HepG2 (cell line): ENCODE measurements around the gene CDKN2C. TPM values are rescaled to one million over a fixed set of nuclear protein-coding genes. Genes with fewer than 3 reads are reported as not detected.

Source experiments
- ATAC-seq: fragments of 200-7000 bp; cut with Tn5 transposase; 3 replicates; pipeline ENCODE4 v1.9.1; 2020; ENCODE audit warnings: mild to moderate bottlenecking, moderate library complexity
- BruUV-seq: library from RNA; stranded (reverse); fragments of 400-500 nt; replicated peaks from 2 replicates; lab custom pipeline; 2021; lab: Mats Ljungman, UMichigan
- CTCF ChIA-PET: fragments of 300-600 bp; formaldehyde crosslinking; extraction: SDS; loops from one replicate; lab custom pipeline; 2021; ENCODE audit warnings: low total read pairs, inconsistent platforms, low intra/inter-chr PET ratio; lab: Yijun Ruan, JAX
- POLR2A ChIA-PET: fragments of 350-600 bp; sonication (Branson Sonifier 250); formaldehyde crosslinking; loops from one replicate; lab custom pipeline; 2020; ENCODE audit warnings: antibody characterized with exemption, inconsistent platforms; lab: Yijun Ruan, JAX
- DNase-seq: peaks from one replicate; pipeline ENCODE4 v3.0.0-alpha.2; 2015; ENCODE audit warnings: low spot score
- FAIRE-seq: peaks from 3 replicates; lab custom pipeline; 2011; peaks lifted over from hg19 to GRCh38; lab: Jason Lieb, UNC
- H2AFZ ChIP-seq: one replicate; pipeline ENCODE4 v1.6.1; 2011; ENCODE audit warnings: low read length, inconsistent platforms
- H3K27ac ChIP-seq: fragments of 300-600 bp; 3 replicates; pipeline ENCODE4 v1.8.0; 2011; ENCODE audit warnings: mixed run types, mild to moderate bottlenecking, mixed read lengths, low read length, inconsistent platforms; ENCODE audit not compliant: insufficient read depth; ENCODE audit errors: extremely low read length
- H3K27me3 ChIP-seq, 2 experiments: fragments of 200-600 bp in 1 of 2; 2 replicates in 1 of 2; 3 replicates in 1 of 2; pipeline versions ENCODE4 v1.6.0 to v1.8.0; 2011; ENCODE audit warnings: low read length in 2 of 2, mild to moderate bottlenecking in 2 of 2, moderate library complexity in 2 of 2, inconsistent platforms in 1 of 2; ENCODE audit not compliant: insufficient read depth in 2 of 2, control insufficient read depth in 1 of 2
- H3K36me3 ChIP-seq, 2 experiments: fragments of 200-600 bp in 1 of 2; replicated peaks in 1 of 2; 2 replicates in 1 of 2; 3 replicates in 1 of 2; pipeline versions ENCODE4 v1.5.1 to v1.8.0; 2011; ENCODE audit warnings: low read length in 2 of 2, inconsistent platforms in 1 of 2; ENCODE audit not compliant: insufficient read depth in 2 of 2, control insufficient read depth in 1 of 2
- H3K4me1 ChIP-seq: 2 replicates; pipeline ENCODE4 v1.5.1; 2012; ENCODE audit warnings: low read length, inconsistent platforms; ENCODE audit not compliant: insufficient read depth
- H3K4me2 ChIP-seq: 2 replicates; pipeline ENCODE4 v1.6.0; 2011; ENCODE audit warnings: low read depth, low read length, inconsistent platforms
- H3K4me3 ChIP-seq, 3 experiments: fragments of 200-600 bp in 1 of 3; sonication (generic), shearing (Covaris generic) in 1 of 3; replicated peaks in 1 of 3; 2 replicates each; pipeline ENCODE4 v1.5.1; 2011 to 2016; ENCODE audit warnings: low read length in 3 of 3, inconsistent platforms in 2 of 3, low read depth in 2 of 3, mild to moderate bottlenecking in 2 of 3, control low read depth in 1 of 3, mixed read lengths in 1 of 3; ENCODE audit not compliant: insufficient read depth in 1 of 3
- H3K79me2 ChIP-seq: one replicate; pipeline ENCODE4 v1.6.1; 2011; ENCODE audit warnings: low read length, inconsistent platforms; ENCODE audit not compliant: insufficient read depth
- H3K9ac ChIP-seq: 2 replicates; pipeline ENCODE4 v1.6.0; 2011; ENCODE audit warnings: mild to moderate bottlenecking, low read depth, low read length, inconsistent platforms; ENCODE audit not compliant: insufficient read depth
- H3K9me3 ChIP-seq: 2 replicates; pipeline ENCODE4 v1.5.1; 2012; ENCODE audit warnings: mild to moderate bottlenecking, low read length
- H4K20me1 ChIP-seq: 2 replicates; pipeline ENCODE4 v1.6.0; 2011; ENCODE audit warnings: inconsistent platforms, mild to moderate bottlenecking, low read length, moderate library complexity; ENCODE audit not compliant: insufficient read depth
- FOXO1 ChIP-seq: sonication (generic); formaldehyde crosslinking; IDR thresholded peaks from 2 replicates; pipeline ENCODE4 v1.4.0; 2020; ENCODE audit warnings: missing genetic modification reagents
- IRX3 ChIP-seq: sonication (generic); formaldehyde crosslinking; IDR thresholded peaks from 2 replicates; pipeline ENCODE4 v1.8.1; 2023; ENCODE audit warnings: mild to moderate bottlenecking, low read depth, missing genetic modification reagents, borderline replicate concordance
- NFKB2 ChIP-seq: sonication (generic); formaldehyde crosslinking; IDR thresholded peaks from 2 replicates; pipeline ENCODE4 v1.4.0; 2020; ENCODE audit warnings: missing genetic modification reagents, borderline replicate concordance
- PCBP1 ChIP-seq: fragments of 200-400 bp; formaldehyde crosslinking; IDR thresholded peaks from 2 replicates; pipeline ENCODE4 v1.6.1; 2017; ENCODE audit warnings: mild to moderate bottlenecking, low read depth, low read length, borderline replicate concordance
- PCBP2 ChIP-seq: fragments of 200-400 bp; formaldehyde crosslinking; optimal IDR thresholded peaks from 2 replicates; pipeline ENCODE3; 2018; ENCODE audit warnings: low read length, low read depth; ENCODE audit not compliant: poor library complexity, severe bottlenecking
- RAD51 ChIP-seq: fragments of 450-650 bp; IDR thresholded peaks from 2 replicates; pipeline ENCODE4 v1.6.1; 2016; ENCODE audit warnings: borderline replicate concordance
- RBM22 ChIP-seq: fragments of 200-400 bp; formaldehyde crosslinking; optimal IDR thresholded peaks from 2 replicates; pipeline ENCODE3; 2017; ENCODE audit warnings: mild to moderate bottlenecking, low read length, moderate library complexity
- RFX1 ChIP-seq: fragments of 450-650 bp; IDR thresholded peaks from 2 replicates; pipeline ENCODE4 v1.6.1; 2017
- ZBTB3 ChIP-seq: sonication (generic); formaldehyde crosslinking; IDR thresholded peaks from 2 replicates; pipeline ENCODE4 v1.4.0; 2020; ENCODE audit warnings: low read depth, mild to moderate bottlenecking, moderate library complexity, missing genetic modification reagents, borderline replicate concordance
- ZFP36L1 ChIP-seq: sonication (generic); formaldehyde crosslinking; IDR thresholded peaks from 2 replicates; pipeline ENCODE4 v1.8.0; 2022; ENCODE audit warnings: mild to moderate bottlenecking, missing genetic modification reagents, moderate library complexity
- ZFYVE20 ChIP-seq: sonication (generic); formaldehyde crosslinking; IDR thresholded peaks from 2 replicates; pipeline ENCODE4 v1.8.0; 2023; ENCODE audit warnings: low read depth, mild to moderate bottlenecking, moderate library complexity, missing genetic modification reagents, borderline replicate concordance
- ZNF501 ChIP-seq: sonication (generic); formaldehyde crosslinking; IDR thresholded peaks from 2 replicates; pipeline ENCODE4 v1.5.1; 2020; ENCODE audit warnings: mild to moderate bottlenecking, moderate library complexity, missing genetic modification reagents
- ZNF672 ChIP-seq: sonication (generic); formaldehyde crosslinking; IDR thresholded peaks from 2 replicates; pipeline ENCODE4 v1.8.1; 2022; ENCODE audit warnings: missing genetic modification reagents
- ZNF768 ChIP-seq: sonication (generic); formaldehyde crosslinking; IDR thresholded peaks from 2 replicates; pipeline ENCODE4 v1.4.0; 2020; ENCODE audit warnings: missing genetic modification reagents
- ZNF850 ChIP-seq: sonication (generic); formaldehyde crosslinking; conservative IDR thresholded peaks from 2 replicates; pipeline ENCODE4 v1.9.0; 2021; ENCODE audit warnings: mild to moderate bottlenecking, missing genetic modification reagents
- WGBS: methylation state at CpG from one replicate; pipeline ENCODE4 v1.1.6; 2017; ENCODE audit warnings: low lambda C conversion rate; 5-methylcytosine and 5-hydroxymethylcytosine counted together
- in situ Hi-C: cut with HindIII; loops from 2 replicates; pipeline ENCODE4 v1.10.0; 2017; ENCODE audit warnings: low pct_unique_long_range_greater_than_20kb; ENCODE audit not compliant: extremely low pct_ligation_motif_present
- intact Hi-C: fragments of 100-400 bp; cut with micrococcal nuclease; formaldehyde crosslinking; loops from one replicate; pipeline ENCODE4 v1.10.0; 2022; ENCODE audit not compliant: unreplicated experiment
- polyA plus RNA-seq, 8 experiments: library from polyadenylated mRNA; depleted of rRNA in 3 of 8; stranded (reverse) in 7 of 8; unstranded in 1 of 8; fragments of >200 nt; fragmentation: Illumina TruSeq in 4 of 8; extraction: Trizol in 4 of 8; gene quantifications; 2 replicates each; pipeline versions ENCODE4 v1.2.1 to v1.2.3, GENCODE V29; 2011 to 2016; ENCODE audit warnings: low read depth in 4 of 8, missing spikeins in 1 of 8, mixed read lengths in 1 of 8; ENCODE audit not compliant: insufficient read depth in 1 of 8
- total RNA-seq, 5 experiments: library from RNA; depleted of rRNA; stranded (reverse); fragments of >200 nt; fragmentation: Illumina TruSeq; extraction: Trizol; gene quantifications; 2 replicates each; pipeline ENCODE4 v1.2.3, GENCODE V29; 2016; ENCODE audit warnings: low read depth in 1 of 5
- TF ChIP-seq, protein P1 (sequence below): sonication (generic); formaldehyde crosslinking; conservative IDR thresholded peaks from 2 replicates; pipeline ENCODE4 v1.8.0; 2022; ENCODE audit warnings: missing genetic modification reagents
- TF ChIP-seq, protein P2 (sequence below): IDR thresholded peaks from 2 replicates; pipeline ENCODE4 v1.6.1; 2016; ENCODE audit warnings: mild to moderate bottlenecking
- TF ChIP-seq, protein P3 (sequence below), 2 experiments: sonication (generic) in 1 of 2; formaldehyde crosslinking in 1 of 2; IDR thresholded peaks; 2 replicates each; pipeline versions ENCODE4 v1.5.1 to v1.6.1; 2011 to 2020; ENCODE audit warnings: borderline replicate concordance in 1 of 2, low read depth in 1 of 2, low read length in 1 of 2, mild to moderate bottlenecking in 1 of 2, missing genetic modification reagents in 1 of 2, moderate library complexity in 1 of 2

Gene CDKN2C
- total and polyA plus RNA-seq, 2 of the 13 experiments (the other 11 are each of a cell fraction or from before 2014, with no cell fraction given), result 7.8 to 13.7 TPM

DNA sequence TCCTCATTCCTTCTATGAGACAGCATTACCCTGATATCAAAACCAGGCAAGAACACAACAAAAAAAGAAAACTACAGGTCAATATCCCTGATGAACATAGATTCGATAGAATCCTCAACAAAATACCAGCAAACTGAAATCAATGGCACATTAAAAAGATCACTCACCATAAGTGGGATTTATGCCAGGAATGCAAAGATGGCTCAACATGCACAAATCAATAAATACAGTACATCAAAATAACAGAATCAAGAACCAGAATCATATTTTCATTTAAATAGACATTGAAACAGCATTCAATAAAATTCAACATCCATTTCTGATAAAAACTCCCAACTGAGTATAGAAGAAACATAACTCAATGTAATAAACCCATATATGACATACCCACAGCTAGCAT lies 46.5 kb upstream of the CDKN2C start:
- Histone ChIP-seq H4K20me1 (no peaks in the 10 kb centered on the region), H3K27ac (no peak overlapping the region), H3K27me3 (no peaks in the 10 kb centered on the region), H2AFZ (no peak overlapping the region), H3K9me3 (no peaks in the 10 kb centered on the region), H3K9ac (no peak overlapping the region), H3K4me1 (no peaks in the 10 kb centered on the region), H3K4me3 (no peak overlapping the region), H3K4me2 (no peak overlapping the region), H3K79me2 (peaks cover 61% of the 10 kb centered on the region), H3K36me3 (no peaks in the 10 kb centered on the region; a peak in 1 of 5 replicates)
- DNase-seq (no peak), ATAC-seq (no peak), FAIRE-seq (no peak)
- in situ Hi-C loops (no loop called here), intact Hi-C loops (no loop called here)
- BruUV-seq, result no TSS peak
- WGBS, result 97% methylated on average over 1 of the region's 1 CpG
- ChIA-PET POLR2A (no interaction called here), CTCF (no interaction called here)
- TF ChIP-seq PCBP2 (no peak), FOXO1 (CRISPR knock-in tag) (no peak), RBM22 (no peak), NFKB2 (CRISPR knock-in tag) (no peak), ZFP36L1 (CRISPR knock-in tag) (no peak), ZNF768 (CRISPR knock-in tag) (no peak), ZBTB3 (CRISPR knock-in tag) (no peak), ZNF672 (no peak), ZNF850 (CRISPR knock-in tag) (no peak), PCBP1 (no peak), RFX1 (no peak), ZFYVE20 (CRISPR knock-in tag) (no peak), ZNF501 (CRISPR knock-in tag) (no peak), IRX3 (no peak), RAD51 (no peak)
- TF ChIP-seq, protein P1, sequence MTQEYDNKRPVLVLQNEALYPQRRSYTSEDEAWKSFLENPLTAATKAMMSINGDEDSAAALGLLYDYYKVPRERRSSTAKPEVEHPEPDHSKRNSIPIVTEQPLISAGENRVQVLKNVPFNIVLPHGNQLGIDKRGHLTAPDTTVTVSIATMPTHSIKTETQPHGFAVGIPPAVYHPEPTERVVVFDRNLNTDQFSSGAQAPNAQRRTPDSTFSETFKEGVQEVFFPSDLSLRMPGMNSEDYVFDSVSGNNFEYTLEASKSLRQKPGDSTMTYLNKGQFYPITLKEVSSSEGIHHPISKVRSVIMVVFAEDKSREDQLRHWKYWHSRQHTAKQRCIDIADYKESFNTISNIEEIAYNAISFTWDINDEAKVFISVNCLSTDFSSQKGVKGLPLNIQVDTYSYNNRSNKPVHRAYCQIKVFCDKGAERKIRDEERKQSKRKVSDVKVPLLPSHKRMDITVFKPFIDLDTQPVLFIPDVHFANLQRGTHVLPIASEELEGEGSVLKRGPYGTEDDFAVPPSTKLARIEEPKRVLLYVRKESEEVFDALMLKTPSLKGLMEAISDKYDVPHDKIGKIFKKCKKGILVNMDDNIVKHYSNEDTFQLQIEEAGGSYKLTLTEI, result no peak
- TF ChIP-seq, protein P2, sequence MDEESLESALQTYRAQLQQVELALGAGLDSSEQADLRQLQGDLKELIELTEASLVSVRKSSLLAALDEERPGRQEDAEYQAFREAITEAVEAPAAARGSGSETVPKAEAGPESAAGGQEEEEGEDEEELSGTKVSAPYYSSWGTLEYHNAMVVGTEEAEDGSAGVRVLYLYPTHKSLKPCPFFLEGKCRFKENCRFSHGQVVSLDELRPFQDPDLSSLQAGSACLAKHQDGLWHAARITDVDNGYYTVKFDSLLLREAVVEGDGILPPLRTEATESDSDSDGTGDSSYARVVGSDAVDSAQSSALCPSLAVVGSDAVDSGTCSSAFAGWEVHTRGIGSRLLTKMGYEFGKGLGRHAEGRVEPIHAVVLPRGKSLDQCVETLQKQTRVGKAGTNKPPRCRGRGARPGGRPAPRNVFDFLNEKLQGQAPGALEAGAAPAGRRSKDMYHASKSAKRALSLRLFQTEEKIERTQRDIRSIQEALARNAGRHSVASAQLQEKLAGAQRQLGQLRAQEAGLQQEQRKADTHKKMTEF (CRISPR knock-in tag), result no peak
- TF ChIP-seq, protein P3, sequence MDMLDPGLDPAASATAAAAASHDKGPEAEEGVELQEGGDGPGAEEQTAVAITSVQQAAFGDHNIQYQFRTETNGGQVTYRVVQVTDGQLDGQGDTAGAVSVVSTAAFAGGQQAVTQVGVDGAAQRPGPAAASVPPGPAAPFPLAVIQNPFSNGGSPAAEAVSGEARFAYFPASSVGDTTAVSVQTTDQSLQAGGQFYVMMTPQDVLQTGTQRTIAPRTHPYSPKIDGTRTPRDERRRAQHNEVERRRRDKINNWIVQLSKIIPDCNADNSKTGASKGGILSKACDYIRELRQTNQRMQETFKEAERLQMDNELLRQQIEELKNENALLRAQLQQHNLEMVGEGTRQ (IDR thresholded peaks at IDR 0.05; ENCODE audit: low read depth, low read length), result no peak
- TF ChIP-seq, protein P3 (CRISPR knock-in tag; IDR thresholded peaks at IDR 0.05; ENCODE audit: borderline replicate concordance), result no peak
